CD1c-positive myeloid dendritic cell (primary cell): Measurements from ENCODE around the gene DOCK3.
"Not testable (repeated sequence)": the region's sequence is repeated elsewhere in the genome, so short reads cannot be mapped to it uniquely, and the experiment has no call there.

Experiments used
- DNase-seq: peaks from one replicate; pipeline ENCODE4 v3.0.0-alpha.2; 2016; ENCODE audit errors: extremely low spot score

DOCK3 gene

DNA sequence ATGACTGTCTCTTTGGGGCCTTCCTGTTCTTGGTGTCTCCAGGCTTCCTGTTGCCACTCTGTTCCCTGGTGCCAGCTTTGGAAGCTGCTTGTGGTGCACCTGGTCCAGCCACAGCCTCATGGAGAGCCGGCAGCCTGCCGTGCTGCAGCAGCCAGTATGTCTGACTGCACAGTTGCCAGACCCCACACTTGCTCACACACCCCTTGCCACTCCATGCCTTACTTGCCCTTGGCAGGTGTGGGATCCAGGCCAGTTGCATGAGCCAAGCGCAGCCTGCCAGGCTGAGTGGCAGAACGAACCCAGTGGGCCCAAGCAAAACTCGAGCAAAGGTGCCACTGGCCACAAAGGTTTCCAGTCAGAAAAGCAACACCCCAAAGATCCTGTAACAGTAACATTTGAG lies 309.2 kb downstream of the DOCK3 start:
- no peak for DNase-seq

DNA sequence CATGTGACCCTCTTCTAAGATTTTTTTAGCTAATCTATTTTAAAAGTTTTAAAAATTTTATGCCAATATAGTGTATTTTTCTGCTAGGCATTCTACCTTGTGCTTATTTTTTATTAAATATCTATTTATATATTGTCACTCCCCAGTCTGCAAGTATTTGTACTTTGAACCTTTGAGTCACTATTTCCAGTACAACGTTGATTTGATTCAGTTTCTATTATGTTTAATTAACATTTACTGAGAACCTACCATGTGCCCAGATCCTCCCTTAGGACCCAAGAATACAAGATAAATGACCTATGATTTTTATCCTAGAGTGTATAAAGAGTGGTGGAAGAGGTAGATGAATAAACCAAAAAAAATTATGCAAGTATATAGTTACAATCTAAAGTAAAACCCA lies 311.2 kb downstream of the DOCK3 start:
- DNase-seq = no peak

DNA sequence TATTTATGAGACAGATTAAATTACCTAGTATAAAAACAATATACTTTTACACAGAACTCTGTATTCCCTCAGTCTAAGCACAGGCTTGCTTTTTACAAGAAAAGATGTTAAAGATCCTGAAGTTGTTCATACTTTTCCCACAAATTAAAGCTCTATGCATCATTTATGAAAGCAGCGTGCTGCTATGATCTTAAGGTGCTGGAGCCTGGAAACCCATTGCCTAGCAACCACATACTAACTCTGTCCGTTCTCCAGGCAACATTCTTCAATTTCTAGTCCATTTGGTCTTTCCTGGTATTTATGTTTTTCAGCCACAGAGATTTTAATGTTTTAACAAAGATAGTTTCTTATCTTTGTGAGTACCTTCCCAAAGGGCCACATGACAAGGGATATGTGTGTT lies 312.0 kb downstream of the DOCK3 start:
- DNase-seq = no peak

DNA sequence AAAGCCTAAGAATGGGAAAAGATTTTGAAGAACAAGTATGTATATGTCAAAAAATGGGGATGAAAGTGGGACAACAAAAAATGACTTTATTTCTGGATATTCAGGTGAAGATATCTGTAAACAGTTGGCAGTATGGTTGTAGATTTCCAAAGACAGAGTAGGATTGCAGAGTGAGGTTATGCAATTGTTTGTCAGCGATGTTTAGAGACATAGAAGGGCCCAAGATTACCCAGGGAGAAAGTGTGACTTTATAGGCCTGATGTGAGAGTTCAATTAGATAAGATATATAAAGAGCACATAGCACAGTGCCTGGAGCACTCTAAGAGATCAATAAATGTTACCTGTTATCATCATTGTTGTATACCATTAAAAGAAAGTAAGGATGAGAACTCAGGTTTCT lies 319.8 kb downstream of the DOCK3 start:
- no peak for DNase-seq

DNA sequence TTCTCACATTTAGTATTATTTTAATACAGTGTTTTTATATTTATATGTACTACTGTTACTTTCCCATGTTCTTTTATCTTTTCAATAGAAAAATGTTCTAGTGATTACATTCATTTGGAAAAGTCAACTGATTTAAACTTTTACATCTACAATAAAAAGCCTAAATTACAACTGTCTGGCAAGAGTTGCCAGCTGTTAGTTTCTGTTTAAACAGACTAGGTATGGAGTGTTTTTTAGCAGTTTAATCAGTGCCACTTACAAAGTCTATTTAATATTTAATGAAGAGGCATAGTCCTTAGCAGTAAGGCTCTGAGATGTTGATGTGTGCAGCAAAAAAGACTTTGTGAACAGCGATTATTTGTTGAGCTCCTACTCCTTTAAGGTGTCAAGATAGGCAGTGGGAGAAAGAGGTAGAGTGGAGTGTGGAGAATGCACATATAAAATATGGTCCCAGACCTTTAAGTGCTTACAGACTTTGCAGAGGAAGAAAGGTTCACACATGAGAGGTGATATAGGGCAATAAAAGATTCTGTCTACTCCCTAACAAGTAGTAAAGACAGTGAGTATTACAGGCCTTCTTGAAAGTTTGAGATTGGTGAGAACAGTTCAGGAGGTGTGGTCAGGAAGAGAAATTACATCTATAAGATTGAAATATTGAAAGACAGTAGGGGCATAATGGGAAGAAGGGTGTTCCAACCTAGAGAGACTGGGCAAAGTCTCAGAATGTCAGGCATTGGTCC lies 320.5 kb downstream of the DOCK3 start:
- no peak for DNase-seq

DNA sequence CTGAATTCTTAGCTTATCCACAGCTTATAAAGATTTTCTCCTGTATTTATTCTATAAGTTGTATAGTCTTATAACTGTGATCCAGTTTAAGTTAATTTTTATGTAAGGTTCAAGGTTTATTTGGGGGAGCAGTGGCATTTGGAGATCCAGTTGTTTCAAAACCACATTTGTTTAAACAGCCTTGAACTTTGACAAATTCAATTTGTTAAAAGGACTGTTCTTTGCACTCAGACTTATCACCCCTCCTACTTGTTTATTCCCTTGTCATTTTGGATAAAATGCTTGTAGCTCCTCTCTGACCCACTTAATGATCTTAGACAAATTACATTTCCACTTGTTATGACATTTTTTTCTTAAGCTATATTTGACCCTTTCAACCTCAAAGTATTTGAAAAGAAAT lies 327.8 kb downstream of the DOCK3 start:
- no peak for DNase-seq

DNA sequence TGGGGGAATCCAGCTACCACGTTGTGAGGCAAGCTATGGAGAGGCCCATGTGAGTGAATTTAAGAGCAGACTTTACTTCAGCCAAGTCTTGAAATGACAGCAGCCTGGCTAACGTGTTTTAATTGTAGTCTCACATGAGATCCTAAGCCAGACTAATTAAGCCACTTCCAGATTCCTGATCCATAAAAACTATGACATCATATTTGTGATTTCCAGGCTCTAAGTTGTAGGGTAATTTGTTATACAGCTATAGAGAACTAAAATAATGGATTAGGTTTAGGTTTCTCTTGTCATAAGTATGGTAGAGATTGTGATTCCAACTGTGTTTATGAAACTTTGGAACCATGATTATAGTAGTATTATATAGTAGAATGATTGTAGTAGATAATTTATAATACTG lies 329.5 kb downstream of the DOCK3 start:
- DNase-seq = no peak

DNA sequence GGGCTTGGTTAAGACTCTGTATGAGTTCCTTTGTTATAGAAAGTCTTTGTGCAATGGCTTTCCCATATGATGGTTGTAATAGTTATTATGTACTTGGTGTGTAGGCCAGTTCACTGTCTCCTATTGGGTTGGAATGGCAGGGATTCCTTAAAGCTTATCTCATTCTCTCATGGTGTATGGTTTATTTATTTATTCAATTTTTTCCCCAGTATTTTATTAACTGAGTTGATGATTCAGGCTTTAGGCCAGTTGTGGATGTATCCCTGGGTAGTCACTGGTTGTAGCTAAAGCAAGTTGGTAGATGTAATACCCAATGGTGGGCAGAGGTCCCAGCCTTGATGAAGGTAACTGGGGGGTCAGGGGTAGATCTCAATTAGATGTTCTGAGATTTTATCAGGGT lies 349.4 kb downstream of the DOCK3 start:
- no peak for DNase-seq

DNA sequence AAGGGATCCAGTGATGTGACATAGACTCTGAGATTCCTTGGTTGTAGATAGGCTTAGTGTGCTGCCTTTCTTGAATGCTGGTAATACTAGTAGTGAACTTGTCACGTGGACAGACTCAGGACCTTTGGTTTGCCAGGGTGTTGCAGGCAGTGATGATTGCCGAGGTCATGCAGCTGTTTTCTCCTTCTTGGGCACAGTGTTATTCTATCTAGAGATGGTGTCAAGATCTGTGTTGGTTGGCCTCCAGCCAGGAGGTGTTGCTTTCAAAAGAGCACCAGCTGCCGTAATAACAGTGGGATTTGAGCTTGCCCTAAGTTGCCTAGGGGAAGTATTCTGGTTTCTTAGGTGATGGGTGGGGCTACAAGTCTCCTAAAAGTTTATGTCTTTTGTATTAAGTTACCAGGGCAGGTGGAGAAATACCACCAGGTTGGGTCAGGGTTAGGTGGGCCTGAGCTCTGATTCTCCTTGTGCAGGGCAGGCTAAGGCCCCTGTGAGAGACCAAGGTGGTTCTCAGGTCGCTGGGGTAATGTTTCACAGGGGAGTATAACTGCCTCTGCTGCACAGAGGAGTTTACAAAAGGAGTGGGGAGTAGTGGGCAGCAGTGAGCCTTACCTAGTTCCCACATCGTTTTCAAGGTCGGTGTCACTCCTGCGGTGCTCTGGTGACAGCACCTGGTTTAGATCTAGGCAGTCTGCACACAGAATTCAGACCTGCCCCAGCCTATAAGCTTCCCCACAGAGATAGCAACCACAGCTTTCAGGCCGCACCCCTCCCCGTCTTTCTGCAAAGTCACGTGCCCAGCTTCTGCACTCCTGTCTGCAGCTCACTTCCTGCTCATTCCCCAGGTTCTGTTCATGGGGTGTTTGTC lies 350.3 kb downstream of the DOCK3 start:
- peak; percentile 42 for DNase-seq

DNA sequence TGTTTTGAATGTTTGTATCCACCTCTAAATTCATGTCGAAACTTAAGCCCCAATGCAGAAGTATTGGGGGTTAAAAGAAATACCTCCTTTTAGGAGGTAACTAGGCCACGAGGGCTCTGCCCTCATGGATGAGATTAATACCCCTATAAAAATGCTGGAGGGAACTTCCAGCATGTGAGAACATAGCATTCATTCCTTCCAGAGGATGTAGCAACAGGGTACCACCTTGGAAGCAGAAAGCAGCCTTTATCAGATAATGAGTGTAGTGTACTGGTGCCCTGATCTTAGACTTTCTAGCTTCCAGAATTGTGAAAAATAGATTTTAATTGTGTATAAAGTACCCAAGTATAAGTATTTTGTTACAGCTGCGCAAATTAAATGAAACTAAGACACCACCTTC lies 356.9 kb downstream of the DOCK3 start:
- DNase-seq = no peak

DNA sequence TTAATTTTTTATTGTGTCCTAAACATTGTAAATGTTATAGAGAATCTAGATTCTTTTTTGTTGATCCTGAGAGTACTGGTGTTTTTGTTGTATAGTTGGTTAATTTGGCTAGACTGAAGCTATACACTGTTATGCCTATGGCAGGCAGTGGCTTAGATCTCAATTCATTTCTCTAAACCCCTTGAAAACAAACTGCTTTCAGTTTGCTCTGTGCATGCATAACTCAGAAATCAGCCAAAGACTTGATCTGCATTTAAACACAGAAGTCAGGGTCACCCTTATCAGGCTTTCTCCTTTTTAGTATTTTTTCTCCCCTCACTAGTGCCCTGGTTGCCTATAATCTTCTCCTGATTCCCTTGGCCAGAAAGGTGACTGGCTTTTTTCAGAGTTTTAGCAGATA lies 360.9 kb downstream of the DOCK3 start:
- no peak for DNase-seq

DNA sequence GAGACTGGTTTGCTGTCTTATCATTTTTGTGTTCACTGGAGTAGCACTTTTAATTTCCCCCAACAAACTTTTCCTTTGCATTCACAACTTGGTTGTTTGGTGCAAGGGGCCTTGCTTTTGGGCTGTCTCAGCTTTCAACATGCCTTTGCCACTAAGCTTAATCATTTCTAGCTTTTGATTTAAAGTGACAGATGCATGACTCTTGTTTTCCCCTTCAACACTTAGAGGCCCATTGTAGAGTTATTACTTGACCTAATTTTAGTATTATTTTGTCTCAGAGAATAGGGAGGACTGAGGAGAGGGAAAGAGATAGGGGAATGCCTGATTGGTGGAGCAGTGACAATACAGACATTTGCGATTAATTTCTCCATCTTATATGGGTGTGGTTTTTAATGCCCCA lies 370.3 kb downstream of the DOCK3 start:
- DNase-seq = no peak

DNA sequence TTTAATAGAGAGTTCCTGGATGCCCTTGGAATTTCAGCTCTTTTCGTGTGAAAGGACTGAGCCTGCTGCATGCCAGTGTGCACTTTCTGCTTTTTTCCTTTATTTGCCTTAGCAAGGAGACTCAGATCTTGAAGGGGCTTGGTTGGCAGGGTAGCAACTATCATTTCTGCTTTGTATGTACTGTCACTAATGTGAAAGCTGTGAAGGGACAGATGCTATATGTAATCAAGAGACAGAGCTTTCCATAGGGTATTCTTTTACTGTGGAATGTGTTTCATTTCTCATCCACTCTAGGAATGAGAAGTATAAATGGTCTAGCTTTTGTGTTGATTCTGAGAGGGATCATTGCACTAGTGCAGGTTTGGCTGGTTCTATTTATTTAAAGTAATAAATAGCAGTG lies 377.8 kb downstream of the DOCK3 start:
- no peak for DNase-seq

DNA sequence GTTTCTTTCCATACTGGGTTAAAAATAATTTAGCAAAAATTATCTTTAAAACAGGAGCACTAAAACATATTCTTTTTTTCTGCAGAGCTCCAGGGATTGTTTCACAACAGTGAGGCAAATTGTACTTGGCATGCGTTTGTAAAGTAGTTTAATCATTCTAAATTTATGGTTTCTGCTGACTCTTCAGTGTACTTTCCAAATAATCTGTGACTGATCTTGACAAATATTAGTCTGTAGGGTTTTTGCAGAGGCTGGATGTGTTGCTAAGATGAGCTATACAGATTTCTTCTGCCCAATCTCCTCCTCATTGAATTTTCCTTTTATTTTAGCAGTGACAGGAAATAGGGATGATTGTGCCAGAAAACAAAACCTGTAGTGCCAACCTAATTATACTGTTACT lies 382.4 kb downstream of the DOCK3 start:
- no peak for DNase-seq

DNA sequence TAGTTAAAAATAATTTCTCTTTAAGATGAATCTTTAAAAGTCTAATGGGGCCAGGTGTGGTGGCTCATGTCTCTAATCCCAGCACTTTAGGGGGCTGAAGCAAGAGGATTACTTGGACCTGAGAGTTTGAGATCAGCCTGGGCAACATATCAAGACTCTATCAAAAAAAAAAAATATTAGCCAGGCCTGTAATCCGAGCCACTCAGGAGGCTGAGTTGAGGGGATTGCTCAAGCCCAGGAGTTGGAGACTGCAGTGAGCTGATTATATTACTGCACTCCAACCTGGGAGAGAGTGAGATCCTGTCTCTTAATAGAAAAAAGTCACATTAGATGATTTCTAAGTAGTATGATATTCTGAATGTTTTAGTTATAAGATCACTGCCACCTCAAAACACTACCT lies 388.3 kb downstream of the DOCK3 start:
- DNase-seq = no peak

DNA sequence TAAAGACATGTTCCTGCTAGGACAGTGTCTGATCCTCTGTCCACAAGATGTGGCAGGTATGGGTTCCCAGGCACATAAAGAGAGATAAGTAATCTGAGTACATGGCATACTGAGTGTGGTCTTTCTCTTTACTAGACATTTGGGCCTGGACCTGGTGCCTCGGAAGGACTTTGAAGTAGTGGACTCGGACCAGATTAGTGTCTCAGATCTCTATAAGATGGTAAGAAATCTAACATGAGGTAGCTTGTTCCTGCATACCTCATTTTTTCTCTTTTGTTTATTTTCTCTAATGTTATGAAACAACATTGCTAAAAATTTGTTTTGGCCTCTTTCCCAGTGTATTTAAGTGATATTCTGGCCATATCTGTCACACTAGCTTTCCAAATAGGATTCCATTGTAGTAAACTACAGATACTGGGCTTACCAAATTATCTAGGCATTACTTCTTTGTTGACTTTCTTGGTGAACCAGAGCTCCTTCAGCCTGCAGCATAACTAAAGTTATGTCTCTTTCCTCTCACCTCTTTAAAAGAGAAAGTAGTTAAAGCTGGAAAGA lies 400.6 kb downstream of the DOCK3 start:
- DNase-seq = no peak

DNA sequence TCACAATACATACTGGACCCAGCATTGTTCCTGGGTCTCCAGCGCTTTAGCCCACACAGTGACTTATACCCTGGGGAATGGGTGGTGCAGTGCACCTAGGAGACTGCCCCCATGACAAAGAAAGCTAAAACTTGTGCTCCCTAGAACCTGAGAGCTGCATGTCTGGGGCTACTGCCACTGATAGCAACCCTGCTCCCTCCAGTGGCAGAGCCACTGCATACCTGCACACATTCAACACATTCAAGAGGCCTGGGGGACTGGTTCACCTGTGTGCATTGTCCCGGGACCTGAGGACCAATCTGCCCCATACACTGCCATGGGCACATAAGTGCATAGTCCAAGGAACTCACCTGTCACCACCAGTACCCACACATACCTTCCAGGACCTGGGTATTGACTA lies 407.6 kb downstream of the DOCK3 start:
- DNase-seq = no peak

DNA sequence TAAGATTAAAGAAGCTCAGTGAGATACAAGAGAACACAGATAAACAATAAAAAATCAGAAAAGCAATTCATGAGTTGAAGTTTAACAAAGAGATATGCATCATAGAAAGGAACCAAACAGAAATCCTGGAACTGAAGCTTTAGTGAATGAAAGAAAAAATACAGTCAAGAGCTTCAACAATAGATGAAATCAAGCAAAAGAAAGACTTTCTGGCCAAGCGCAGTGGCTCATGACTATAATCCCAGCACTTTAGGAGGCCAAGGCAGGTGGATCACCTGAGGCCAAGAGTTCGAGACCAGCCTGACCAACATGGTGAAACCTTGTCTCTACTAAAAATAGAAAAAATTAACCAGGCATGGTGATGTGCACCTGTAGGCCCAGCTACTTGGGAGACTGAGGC lies 408.8 kb downstream of the DOCK3 start:
- DNase-seq = no peak

DNA sequence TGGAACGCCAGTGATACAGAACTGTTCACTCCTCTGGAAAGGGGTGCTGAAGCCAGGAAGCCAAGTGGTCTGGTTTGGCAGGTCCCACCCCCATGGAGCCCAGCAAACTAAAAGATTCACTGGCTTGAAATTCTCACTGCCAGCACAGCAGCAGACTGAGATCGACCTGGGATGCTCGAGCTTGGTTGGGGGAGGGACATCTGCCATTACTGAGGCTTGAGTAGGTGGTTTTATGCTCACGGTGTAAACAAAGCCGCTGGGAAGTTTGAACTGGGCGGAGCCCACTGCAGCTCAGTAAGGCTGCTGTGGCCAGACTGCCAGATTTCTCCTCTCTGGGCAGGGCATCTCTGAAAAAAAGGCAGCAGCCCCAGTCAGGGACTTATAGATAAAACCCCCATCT lies 417.4 kb downstream of the DOCK3 start:
- not testable (repeated sequence) for DNase-seq

DNA sequence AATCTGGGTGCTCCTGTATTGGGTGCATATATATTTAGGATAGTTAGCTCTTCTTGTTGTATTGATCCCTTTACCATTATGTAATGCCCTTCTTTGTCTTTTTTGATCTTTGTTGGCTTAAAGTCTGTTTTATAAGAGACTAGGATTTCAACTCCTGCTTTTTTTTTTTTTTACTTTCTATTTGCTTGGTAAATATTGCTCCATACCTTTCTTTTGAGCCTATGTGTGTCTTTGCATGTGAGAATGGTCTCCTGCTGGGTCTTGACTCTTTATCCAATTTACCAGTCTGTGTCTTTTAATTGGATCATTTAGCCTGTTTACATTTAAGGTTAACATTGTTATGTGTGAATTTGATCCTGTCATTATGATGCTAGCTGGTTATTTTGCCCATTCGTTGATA lies 420.1 kb downstream of the DOCK3 start:
- not testable (repeated sequence) for DNase-seq

DNA sequence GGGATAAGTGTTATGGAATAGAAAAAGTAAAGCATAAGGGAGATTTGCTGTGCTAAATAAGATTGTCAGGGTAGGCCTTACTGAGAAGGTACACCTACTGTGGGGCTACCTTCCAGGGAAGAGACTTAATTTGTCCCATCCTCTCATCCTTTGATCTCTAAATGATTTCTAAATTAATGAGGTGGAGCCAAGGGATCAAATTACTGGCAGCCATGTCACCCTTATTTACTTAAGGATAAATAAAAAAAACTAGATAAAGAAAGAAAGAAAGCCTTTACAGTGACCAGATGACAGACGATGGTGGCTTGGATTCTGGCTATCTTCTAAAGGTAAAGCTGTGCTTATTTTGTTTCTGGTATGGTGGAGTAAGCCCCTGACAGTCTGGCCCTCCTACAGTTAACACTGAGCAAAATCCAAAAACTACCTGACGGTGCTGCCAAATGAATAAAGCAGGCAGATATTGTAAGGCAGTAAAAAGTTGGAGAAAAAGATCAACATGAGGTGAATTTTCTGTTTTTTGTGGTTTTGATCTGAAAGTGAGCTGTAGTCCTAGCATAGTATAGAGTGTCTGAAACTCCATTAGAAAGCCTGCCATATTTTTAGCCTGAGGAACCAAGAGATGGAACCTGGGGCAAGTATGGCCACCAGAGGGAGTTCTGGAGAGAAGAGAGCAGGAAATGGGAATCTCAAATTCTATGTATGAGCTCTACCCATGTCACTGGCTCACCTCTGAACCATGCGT lies 425.2 kb downstream of the DOCK3 start:
- DNase-seq = peak; percentile 27

DNA sequence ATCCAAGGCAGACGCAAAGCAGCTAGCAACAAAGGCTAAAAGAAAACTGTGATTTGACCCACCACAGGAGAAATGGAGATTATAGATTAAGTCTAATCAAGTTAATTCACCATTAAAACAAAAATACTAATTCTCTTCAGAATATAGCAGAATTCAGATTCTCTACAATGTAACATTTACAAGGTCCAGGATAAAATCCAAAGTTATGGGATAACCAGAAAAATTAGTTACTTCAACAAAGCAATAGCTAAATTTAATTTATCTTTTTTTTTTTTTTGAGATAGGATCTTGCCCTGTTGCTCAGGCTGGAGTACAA lies 425.8 kb downstream of the DOCK3 start:
- DNase-seq = no peak

DNA sequence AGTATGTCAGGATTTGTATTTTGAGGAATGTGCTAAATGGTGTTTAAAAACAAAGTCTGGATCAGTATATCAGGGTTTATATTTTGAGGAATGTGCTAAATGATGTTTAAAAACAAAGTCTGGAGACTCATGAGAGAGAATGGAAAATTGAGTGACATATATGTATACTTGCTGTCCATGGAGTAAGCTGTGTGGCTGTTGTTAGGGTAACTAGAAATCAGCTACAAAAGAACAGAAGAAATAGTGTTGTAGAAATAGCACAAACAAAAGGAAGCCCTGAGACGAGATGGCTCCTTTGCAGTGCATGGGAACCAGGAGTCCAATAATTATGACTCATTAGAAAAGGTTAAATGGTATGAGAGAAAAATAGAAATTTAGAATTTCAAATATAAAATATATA lies 427.7 kb downstream of the DOCK3 start:
- DNase-seq = no peak
